Renal cortical epithelial cell (primary cell): Measurements from ENCODE around the gene ARHGAP23. TPM values are rescaled to one million over a fixed set of nuclear protein-coding genes. Genes with fewer than 3 reads are reported as not detected.
"Not testable (repeated sequence)": the region's sequence is repeated elsewhere in the genome, so short reads cannot be mapped to it uniquely, and the experiment has no call there.

Experiments used
- DNase-seq: peaks from one replicate; pipeline ENCODE4 v3.0.0-alpha.2; 2011; ENCODE audit warnings: low read depth
- total RNA-seq: library from RNA; depleted of rRNA; stranded (reverse); fragments of >200 nt; gene quantifications from 2 replicates; pipeline ENCODE4 v1.2.3, GENCODE V29; 2014

The ARHGAP23 gene
- total RNA-seq, 1 donor from 2014 or later = 47.9 TPM

GRCh38 chr17:38528141-38528540 is 99.9 kb downstream of the ARHGAP23 start:
- not testable (repeated sequence) for DNase-seq

GRCh38 chr17:38530856-38531255 is 102.6 kb downstream of the ARHGAP23 start:
- not testable (repeated sequence) for DNase-seq

- not testable (repeated sequence) for DNase-seq
Measured at GRCh38 chr17:38531761-38532160, 103.5 kb downstream of the ARHGAP23 start.

- no peak for DNase-seq
Measured at GRCh38 chr17:38532451-38532850, 104.2 kb downstream of the ARHGAP23 start.

- no peak for DNase-seq
Measured at GRCh38 chr17:38533241-38533640, 105.0 kb downstream of the ARHGAP23 start.

GRCh38 chr17:38533866-38534497 is 105.7 kb downstream of the ARHGAP23 start:
- no peak for DNase-seq

GRCh38 chr17:38534498-38534885 is 106.2 kb downstream of the ARHGAP23 start:
- no peak for DNase-seq

- DNase-seq = no peak
Measured at GRCh38 chr17:38535886-38536285, 107.6 kb downstream of the ARHGAP23 start.

GRCh38 chr17:38536661-38537060 is 108.4 kb downstream of the ARHGAP23 start:
- DNase-seq = no peak

- no peak for DNase-seq
Measured at GRCh38 chr17:38538906-38539305, 110.6 kb downstream of the ARHGAP23 start.

- no peak for DNase-seq
Measured at GRCh38 chr17:38539386-38539785, 111.1 kb downstream of the ARHGAP23 start.

GRCh38 chr17:38540514-38541045 is 112.3 kb downstream of the ARHGAP23 start:
- no peak for DNase-seq

- DNase-seq = no peak
Measured at GRCh38 chr17:38541281-38541680, 113.0 kb downstream of the ARHGAP23 start.

GRCh38 chr17:38542286-38542685 is 114.0 kb downstream of the ARHGAP23 start:
- no peak for DNase-seq

- no peak for DNase-seq
Measured at GRCh38 chr17:38543403-38544174, 115.3 kb downstream of the ARHGAP23 start.

- DNase-seq = no peak
Measured at GRCh38 chr17:38544175-38544838, 116.0 kb downstream of the ARHGAP23 start.

GRCh38 chr17:38544839-38545209 is 116.6 kb downstream of the ARHGAP23 start:
- DNase-seq = no peak

- no peak for DNase-seq
Measured at GRCh38 chr17:38545531-38546225, 117.4 kb downstream of the ARHGAP23 start.

- no peak for DNase-seq
Measured at GRCh38 chr17:38546396-38546795, 118.1 kb downstream of the ARHGAP23 start.

GRCh38 chr17:38547444-38547843 is 119.2 kb downstream of the ARHGAP23 start:
- DNase-seq = no peak

GRCh38 chr17:38549285-38549684 is 121.0 kb downstream of the ARHGAP23 start:
- DNase-seq = no peak

GRCh38 chr17:38550661-38551060 is 122.4 kb downstream of the ARHGAP23 start:
- no peak for DNase-seq
